Activated CD4-positive, CD25-positive, alpha-beta regulatory T cell treated with anti-CD3 and anti-CD28 coated beads, Interleukin-2, amount 50 U/mL, for 72 hours (primary cell): ENCODE measurements around the gene TUT1.
"Not testable (repeated sequence)": the region's sequence is repeated elsewhere in the genome, so short reads cannot be mapped to it uniquely, and the experiment has no call there.

Experiments
- DNase-seq: peaks from one replicate; pipeline ENCODE4 v3.0.0; 2021

Gene TUT1, protein sequence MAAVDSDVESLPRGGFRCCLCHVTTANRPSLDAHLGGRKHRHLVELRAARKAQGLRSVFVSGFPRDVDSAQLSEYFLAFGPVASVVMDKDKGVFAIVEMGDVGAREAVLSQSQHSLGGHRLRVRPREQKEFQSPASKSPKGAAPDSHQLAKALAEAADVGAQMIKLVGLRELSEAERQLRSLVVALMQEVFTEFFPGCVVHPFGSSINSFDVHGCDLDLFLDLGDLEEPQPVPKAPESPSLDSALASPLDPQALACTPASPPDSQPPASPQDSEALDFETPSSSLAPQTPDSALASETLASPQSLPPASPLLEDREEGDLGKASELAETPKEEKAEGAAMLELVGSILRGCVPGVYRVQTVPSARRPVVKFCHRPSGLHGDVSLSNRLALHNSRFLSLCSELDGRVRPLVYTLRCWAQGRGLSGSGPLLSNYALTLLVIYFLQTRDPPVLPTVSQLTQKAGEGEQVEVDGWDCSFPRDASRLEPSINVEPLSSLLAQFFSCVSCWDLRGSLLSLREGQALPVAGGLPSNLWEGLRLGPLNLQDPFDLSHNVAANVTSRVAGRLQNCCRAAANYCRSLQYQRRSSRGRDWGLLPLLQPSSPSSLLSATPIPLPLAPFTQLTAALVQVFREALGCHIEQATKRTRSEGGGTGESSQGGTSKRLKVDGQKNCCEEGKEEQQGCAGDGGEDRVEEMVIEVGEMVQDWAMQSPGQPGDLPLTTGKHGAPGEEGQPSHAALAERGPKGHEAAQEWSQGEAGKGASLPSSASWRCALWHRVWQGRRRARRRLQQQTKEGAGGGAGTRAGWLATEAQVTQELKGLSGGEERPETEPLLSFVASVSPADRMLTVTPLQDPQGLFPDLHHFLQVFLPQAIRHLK

GRCh38 chr11:62591448-62592145, at the start of gene TUT1:
TSS of gene TUT1 (minus strand) at chr11:62591523. CDS start at chr11:62591485, 38 bp downstream.
- DNase-seq, result peak; percentile 92

DNA sequence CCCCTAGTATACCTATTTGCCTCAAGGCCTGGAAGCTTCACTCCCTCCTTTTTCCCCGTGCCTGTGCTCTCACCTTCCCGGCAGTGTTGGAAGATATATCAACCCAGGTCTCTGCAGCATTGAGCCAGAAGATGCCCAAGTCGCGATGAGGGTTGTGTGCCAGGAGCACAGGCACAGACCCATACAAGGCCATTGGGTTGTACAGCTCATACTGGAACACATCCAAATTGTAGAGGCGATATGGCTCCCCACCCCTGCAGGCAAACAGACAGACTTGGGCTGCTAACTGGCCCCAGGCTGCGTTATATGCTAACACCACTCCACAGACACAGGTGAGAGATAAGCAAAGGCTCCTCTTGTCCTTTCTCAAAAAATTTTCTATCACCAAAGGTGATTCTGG, 41.2 kb upstream of the TUT1 start:
- no peak for DNase-seq

DNA sequence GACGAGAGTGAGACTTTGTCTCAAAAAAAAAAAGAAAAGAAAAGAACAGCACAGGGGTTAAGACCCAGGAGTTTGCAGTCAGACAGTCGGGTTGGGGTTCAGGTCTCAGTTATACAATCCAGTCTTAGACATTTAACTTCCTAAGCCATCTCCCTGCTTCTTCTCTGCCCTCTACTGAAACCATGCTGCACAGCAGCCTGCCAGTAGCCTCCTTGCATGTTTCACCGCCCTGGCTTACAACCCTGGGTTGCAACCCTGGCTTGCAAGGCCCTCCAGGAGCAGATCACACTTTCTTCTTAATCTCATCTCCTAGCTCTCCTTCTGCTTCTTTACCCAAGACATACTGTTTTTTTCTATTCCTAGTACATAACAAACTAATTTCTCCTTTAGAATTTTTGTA, 36.4 kb upstream of the TUT1 start:
- DNase-seq, result no peak

DNA sequence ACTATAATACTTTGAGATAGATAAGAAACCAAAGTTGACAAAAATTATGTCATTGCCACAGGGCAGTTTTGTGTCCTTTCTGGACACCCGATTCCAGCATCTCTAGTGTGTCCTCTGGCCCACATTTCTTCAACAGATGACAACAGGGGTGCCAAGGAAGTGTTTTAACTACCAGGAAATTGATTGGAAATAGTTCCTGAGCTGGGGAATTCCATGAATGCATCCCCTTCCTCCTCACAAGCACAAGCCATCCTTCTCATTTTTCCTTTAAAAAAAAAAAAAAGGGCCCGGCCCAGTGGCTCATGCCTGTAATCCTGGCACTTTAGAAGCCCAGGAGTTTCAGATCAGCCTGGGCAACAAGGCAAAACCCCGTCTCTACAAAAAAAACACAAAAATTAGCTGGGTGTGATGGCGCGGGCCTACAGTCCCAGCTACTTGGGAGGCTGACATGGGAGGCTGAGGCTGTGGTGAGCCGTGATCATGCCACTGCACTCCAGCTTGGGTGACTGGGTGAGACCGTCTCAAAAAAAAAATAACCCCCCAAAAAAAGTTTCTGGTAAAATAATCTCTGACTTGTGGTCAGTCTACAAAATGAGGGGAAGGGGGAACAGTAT, 31.3 kb upstream of the TUT1 start:
- no peak for DNase-seq

DNA sequence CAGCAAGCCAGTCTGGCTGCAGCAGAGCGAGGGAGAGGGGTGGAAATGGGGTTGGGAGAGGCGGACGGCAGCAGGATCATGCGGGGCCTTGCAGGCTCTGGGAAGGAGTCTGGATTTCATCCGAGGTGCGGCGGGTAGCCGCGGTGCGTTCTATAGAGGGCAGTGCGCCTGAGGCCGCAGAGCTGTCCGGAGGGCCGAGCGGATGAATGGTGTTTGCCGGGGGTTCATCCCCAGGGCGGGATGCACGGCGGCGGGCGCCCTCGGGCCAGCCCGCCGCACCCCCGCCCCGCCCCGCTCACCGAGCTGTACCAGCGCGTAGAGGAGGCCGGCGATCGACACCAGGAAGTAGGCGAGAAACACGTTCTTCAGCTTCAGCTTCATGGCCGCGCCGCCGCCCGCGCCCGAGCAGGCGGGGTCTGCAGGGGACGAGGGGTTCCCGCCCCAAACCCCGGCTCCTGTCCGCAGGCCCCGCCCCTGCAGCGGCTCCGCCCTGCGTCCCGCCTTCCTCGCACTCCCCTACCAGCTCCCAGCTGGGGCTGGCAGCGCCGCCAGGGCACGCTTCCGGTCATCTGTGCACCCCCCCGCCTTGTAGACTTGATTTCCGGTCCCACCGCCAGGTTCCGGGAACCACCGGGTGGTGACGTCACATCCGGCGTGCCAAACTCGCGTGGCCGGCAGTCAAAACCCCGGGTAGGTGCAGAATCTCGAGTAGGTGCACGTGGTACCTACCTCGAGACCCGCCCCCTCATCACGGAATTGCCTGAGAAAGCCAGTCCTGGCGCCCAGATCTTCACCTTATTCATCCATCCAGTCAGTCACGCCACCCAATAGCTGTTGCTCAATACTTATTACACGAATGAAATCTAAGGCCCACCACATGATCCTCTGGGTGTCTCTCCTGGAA, 30.5 kb upstream of the TUT1 start, which contains the start of gene B3GAT3:
Gene B3GAT3 (minus strand): TSS at position 420 of the 904 bp plus-strand sequence. CDS start 39 bp downstream, at position 381.
- DNase-seq, result peak; percentile 98

GRCh38 chr11:62621027-62621566, 29.8 kb upstream of the TUT1 start:
- DNase-seq, result no peak

DNA sequence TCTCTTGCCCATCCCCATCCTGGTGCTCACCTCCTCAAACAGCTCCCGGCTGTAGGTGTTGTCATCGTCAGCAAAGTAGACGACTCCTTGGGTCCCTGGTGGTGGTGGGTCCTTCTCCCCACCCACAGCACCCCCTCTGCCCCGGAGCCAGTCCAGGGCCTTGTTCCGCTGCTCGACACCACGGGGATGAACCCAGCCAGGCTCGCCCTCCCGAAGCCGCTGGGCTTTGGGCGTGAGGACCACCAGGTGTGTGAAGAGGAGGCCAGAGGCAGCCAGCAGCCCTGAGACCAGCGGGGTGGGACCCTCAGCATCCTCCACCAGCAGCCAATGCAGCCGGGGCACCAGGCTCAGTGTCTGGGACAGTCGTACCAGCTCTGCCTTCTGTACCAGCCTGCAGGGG, 25.6 kb upstream of the TUT1 start:
- DNase-seq, result not testable (repeated sequence)

DNA sequence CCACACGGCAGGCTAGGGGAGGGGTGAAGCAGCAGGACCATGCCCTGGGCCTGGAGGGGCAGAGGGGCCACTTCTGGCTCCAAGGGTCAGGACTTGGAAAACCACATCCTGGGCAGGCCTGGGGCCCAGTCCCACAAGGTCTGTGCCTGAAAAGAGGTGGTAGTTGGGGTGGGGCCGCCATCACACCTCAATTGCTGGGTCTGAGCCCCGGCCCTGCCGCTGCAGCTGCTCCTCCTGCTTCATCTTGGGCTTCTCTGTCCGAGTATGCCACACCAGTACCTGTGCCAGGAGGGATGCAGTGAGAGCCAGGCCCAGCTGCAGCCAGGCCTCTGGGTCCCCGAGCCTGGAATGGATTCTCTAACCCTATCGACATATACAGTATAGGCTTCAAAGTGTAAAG, 24.2 kb upstream of the TUT1 start:
- DNase-seq, result no peak

DNA sequence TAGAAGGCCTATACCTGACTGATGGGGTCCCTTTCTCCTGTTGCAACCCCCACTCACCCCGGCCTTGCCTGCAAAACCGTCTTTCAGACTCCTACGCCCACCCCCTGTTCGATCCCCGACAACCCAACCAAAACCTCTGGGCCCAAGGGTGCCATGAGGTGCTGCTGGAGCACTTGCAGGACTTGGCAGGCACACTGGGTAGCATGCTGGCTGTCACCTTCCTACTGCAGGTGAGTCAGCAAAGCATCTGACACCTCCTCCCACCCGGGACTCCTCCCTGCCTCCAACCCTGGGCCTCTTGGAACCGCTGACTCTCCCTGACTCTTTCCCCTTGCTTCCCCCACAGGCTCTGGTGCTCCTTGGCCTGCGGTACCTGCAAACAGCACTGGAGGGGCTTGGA, 23.0 kb upstream of the TUT1 start:
- DNase-seq, result no peak

- DNase-seq, result peak; percentile 35
These were observed 22.0 kb upstream of the TUT1 start for GRCh38 chr11:62613291-62613778.

DNA sequence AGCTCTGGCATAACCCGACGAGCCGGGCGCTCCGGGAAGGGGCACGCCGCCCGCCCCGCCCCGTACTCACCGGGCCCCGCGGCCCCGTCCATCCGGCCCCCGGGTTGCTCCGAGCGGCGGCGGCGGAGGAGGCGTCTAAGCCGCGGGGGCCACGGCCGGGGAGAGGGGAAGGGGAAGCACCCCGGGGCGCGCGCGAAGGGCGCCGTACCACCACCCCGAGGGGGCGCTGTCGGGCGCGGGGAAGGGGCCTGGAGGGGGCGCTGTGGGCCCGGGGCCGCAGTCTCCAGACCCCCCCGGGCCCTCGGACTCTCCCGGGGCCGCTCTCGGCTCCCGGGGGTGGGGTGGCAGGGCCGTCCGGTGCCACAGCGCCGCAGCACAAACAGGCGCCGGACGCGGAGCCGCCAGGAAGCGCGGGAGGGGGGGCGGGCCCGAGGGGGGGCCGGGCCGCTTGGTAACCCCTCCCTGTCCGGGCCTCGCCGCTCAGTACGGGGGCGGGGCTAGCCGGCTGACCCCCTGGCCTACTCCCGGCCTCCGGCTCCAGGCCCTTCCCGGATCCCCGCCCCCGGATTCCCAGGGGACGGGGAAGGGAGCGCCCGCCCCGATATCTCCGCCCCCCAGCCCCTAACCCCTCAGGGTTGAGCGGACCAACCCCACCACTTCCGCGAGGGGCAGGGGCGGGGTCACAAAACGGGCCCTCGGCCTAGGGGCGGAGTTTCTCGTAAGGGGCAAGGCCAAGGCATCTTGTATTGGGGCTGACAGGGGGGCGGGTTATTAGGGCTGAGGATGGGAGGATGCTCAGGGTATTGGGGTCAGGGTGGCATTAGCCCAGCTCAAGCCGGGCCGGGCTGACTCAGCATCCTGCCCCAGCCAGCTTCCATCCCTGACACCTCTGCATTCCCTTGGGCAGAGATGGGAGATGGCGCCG, 21.3 kb upstream of the TUT1 start, which contains the start of the genes EML3 and ROM1:
Gene EML3 (minus strand): TSS at position 410 of the 925 bp plus-strand sequence. CDS start 318 bp downstream, at position 92.
Gene ROM1 (plus strand): TSS at position 892 of the 925 bp plus-strand sequence. CDS start 25 bp downstream, at position 917.
- peak; percentile 88 for DNase-seq

DNA sequence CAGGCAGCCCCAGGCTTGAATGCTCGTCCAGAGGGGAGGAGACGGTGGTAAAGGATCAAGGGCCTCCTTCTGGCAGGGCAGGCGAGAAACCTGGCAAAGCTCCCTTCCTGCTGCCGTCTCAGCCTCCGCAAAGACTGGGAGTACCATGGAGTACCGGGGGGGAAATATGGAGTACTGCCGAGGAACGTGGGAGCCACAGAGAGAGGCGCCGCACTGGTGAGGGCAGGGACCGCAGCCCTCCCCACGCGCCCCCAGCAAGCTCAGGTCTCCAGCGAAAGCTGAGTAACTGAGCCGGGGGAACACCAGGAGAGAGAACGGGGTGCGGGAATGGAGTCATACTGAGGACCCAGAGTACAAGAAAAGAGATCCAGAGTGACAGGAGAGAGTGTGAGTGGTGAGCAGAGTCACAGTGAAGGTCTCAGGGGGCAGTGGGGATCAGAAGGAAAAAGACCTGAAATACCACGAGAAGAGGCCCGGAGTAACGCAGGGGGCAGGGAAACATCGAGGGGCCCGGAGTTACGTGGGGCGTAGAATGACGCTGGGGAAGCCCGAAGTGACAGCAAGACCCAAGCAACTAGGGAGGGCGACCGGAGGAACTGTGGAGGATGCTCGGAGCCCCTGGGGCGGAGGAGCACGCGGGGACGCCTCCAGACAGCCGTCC, 20.5 kb upstream of the TUT1 start:
- peak; percentile 50 for DNase-seq

DNA sequence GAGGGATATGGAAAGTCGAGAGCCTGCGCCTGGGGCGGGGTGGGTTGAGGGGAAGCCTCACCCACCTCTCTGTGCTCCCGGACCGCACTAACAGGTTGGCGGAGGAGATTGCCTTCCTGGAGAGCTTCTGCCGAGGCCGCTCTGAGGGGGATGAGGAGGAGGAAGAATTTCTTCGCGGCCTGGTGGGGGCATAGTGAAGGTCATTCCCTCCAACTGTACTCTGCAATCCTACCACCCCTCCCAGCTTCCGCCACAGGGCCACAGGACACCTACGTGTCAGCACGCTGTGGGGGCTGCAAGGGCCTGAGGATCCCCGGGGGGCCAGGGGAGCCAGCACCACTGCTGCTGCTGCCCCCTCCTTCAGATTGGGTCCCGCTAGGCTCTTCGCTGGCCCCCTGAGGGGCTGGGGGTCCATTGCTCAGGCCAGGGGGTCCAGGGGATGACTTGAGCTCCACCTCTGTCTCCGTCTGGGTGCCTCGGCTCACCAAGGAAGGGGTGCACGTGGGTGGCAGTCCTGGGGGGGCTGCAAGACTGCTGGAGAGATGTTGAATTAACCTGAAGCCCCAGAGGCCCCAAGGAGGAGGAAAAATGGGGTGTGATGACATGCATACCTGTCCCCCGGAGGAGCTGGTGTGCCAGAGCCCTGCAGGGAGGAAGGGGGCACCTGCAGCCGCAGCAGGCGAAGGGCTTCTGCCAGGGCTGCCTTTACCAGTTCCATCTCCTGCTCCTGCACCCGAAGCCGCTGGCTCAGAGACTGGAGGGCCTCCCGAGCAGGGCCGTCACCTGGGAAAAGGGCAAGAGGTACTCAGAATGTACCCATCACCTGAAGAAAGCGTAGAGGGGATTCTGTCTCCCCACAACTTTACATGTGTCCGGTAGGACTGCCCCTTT, 19.7 kb upstream of the TUT1 start:
- DNase-seq, result no peak

GRCh38 chr11:62610403-62610802, 19.1 kb upstream of the TUT1 start:
- DNase-seq, result no peak

GRCh38 chr11:62608776-62609175, 17.5 kb upstream of the TUT1 start:
- DNase-seq, result no peak

DNA sequence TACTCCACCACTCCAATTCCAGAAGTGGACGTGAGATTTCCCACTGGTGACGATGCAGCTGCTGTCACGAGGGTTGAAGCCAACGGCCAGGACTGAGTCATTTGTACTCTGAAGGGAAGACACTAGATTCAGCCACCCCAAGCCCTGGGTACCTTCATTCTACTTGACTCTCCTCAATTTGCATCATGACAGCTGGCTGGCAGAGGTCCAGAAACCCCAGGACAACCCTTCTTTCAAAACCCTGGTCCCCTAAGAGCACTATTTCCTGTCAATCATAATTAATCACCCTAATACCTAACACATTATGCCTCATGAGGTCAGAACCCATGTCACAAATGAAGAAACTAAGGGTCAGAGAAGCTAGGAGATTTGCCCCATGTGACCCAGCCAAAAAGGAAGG, 16.4 kb upstream of the TUT1 start:
- no peak for DNase-seq

DNA sequence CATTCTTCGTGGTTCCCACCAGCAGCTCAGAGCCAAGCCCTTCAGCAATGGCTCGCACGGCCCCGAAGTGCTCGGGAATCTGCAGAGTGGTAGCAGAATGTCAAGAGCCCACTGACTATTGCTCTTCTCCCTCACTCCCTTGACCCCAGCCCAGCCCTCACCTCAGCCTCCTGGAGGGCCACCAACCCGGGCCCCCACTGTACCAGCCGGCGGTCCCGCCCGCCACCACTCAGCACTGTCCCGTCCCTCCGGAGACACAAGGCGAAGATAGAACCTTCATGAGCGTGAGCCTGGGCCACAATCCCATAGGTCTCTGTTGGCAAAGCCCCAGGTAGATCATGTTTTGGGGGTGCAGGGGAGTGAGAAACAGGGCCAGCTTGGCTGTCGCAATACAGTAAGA, 14.6 kb upstream of the TUT1 start:
- no peak for DNase-seq

- DNase-seq, result no peak
These were observed 14.1 kb upstream of the TUT1 start for GRCh38 chr11:62605467-62605866.
